ENCODE results near the gene PNKD.

DNA sequence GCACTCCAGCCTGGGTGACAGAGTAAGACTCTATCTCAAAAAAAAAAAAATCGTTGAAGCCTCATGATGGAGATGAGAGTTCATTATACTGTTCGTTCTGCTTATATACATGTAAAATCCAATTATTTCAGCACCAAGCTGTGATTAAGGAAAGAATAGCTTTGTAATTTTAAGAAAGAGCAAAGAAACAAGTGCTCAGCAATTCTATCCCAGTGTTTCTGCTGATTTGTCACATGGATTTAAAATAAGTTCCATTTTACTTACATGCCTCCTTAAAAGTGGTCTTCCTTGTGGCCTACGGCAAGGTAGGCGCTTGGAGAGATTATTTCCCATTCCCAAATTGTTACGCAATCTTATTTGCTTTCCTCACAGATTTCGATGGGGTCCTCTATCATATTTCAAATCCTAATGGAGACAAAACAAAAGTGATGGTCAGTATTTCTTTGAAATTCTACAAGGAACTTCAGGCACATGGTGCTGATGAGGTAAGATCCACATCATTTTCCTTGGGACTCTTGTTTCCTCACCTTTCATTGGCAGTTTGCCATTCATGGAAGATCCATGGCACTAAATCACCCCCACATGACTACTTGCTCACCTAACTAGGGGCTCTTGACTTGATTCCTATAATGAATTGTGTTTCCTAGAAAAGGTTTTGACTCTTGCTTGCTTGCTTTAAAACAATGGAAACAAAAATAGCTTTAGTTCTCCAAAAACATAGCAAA, 41.8 kb upstream of the PNKD start:
- TF ChIP-seq POLR2A (IDR thresholded peaks at IDR 0.05; ENCODE audit: extremely low read depth, insufficient read length) = no peak
- TF ChIP-seq, protein P1, sequence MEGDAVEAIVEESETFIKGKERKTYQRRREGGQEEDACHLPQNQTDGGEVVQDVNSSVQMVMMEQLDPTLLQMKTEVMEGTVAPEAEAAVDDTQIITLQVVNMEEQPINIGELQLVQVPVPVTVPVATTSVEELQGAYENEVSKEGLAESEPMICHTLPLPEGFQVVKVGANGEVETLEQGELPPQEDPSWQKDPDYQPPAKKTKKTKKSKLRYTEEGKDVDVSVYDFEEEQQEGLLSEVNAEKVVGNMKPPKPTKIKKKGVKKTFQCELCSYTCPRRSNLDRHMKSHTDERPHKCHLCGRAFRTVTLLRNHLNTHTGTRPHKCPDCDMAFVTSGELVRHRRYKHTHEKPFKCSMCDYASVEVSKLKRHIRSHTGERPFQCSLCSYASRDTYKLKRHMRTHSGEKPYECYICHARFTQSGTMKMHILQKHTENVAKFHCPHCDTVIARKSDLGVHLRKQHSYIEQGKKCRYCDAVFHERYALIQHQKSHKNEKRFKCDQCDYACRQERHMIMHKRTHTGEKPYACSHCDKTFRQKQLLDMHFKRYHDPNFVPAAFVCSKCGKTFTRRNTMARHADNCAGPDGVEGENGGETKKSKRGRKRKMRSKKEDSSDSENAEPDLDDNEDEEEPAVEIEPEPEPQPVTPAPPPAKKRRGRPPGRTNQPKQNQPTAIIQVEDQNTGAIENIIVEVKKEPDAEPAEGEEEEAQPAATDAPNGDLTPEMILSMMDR (IDR thresholded peaks at IDR 0.05; ENCODE audit: low read depth, low read length) = no peak
- 0 out of 2 replicates have a peak, but pooled peaks have one; percentile 18 for TF ChIP-seq MYC (IDR thresholded peaks at IDR 0.05; ENCODE audit: low read depth, low read length)

Measured in NB4 (cell line).